Islet precursor cell (in vitro differentiated cells): ENCODE results near the gene NUDT6.
"Not testable (repeated sequence)": the region's sequence is repeated elsewhere in the genome, so short reads cannot be mapped to it uniquely, and the experiment has no call there.

Experiments
- DNase-seq: peaks from one replicate; pipeline ENCODE4 v3.0.0-alpha.2; 2018

NUDT6 gene

DNA sequence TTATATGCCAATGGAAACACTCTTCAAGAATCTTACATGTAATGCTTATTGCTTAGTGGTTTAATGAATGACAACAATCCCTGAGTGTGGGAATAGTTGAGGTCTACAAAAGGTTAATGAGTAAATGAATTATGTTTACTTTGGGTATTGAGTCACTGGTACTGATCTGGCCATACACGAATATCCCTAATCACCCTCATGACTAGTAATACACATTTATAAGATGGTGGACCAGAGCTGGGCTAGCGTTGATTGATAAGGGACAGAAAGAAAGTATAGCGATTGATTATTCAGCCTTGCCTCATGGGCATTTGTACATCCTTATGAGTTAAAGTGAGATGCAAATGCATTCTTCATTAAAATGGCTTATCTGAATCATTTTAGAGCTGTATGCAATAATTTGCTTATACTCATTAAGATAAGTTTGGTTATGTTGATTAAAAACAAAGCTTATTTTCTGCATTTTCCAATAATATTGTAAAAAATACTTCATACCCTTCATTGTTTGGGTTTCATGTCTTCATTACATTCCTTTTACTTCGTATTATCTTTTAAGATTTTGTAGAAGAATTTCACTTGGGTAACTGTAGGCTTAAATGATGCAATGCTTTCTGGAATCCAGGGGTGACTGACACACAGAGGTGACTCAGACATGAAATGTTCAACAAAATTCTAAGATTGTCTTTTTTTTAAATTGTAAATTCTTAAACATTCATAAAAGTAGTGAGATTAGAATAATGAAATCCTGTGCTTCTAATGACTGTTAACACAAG is 48.4 kb downstream of the NUDT6 start:
- DNase-seq, result no peak

DNA sequence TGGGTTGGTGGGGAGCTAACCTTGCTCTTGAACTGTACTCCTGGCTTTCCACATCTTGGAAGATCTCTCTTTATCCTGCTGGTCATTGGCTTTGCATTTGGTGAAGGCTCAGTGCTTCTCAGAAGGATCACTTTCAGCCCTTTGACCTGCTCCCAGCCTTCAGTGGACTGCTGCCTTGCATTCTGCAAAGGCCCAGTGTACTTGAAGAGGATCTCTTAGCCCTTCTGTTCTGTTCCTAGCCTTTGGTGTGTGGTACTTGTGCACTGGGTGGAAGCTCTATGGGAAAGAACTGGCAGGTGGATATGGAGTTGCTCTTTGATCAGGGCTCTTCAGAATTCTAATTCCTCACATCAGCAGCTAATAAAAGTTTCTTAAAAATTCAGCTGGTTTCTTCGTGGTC is 49.3 kb downstream of the NUDT6 start:
- DNase-seq, result no peak

DNA sequence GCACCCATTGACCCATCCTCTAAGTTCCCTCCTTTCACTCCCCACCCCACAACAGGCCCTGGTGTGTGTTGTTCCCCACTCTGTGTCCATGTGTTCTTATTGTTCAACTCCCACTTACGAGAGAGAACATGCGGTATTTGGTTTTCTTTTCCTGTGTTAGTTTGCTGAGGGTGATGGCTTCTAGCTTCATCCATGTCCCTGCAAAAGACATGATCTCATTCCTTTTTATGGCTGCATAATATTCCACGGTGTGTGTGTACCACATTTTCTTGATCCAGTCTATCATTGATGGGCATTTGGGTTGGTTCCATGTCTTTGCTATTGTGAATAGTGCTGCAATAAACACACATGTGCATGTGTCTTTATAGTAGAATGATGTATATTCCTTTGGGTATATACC is 54.2 kb downstream of the NUDT6 start:
- DNase-seq, result not testable (repeated sequence)

DNA sequence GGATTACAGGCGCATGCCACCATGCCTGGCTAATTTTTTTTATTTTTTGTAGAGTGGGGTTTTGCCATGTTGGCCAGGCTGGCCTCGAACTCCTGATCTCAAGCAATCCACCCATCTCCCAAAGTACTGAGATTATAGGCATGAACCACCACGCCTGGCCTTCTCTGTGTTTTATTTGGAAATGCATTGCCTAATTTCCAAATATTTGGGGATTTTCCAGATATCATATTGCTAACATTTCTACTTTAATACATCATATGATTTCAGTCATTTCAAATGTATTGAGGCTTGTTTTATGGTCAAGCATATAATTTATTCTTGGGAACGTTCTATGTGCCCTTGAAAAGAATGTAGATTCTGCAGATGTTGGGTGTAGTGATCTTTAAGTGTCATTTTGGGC is 57.0 kb downstream of the NUDT6 start:
- no peak for DNase-seq

DNA sequence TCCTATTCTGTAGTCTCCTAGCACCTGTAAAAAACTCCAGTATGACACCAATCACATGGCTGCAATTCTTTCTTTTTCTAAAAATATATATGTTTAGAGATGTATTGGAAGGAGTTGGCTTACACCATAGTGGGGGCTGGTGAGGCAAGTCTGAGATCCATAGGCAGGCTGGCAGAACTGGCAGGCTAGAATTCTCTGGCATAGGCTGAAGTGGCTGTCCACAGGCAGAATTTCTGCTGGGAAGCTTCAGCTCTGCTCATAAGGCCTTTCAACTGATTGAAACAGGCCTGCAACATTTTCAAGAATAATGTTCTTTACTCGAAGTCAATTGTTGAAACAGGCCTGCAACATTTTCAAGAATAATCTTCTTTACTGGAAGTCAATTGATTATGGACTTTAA is 58.8 kb downstream of the NUDT6 start:
- DNase-seq, result no peak

DNA sequence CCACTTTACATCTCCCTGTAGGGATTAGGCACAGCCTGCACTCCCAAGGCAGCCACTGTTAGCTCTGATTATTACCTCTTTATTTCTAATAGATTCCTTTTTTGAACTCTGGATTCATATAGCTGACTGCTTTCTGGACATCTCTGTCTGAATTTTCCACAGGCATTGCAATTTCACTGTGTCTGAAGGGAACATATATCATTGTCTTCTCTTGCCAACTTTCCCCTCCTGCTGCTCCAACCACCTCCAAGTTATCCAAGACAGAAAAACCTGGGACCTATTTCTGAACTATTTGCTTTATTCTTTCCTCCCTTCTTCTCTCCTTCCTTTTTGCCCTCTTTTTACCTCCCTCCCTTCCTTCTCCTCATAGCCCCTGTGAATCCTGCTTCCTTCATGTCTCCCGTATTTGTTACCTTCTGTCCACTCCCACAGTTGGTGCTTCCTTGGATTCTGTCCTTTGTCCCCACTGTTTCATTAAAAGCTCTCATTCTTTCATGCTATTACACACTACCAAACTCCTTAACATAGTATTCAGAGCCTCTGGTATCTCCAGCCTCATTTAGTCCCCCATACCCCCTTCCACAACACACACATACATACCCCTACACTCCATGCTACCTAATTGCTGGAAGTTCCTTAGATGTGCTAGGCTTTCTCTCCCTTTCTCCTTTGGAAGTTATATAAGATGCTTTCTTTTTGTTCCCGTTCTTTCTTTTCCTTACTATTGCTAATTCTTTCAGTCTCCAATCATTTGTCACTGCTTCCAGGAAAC is 61.0 kb downstream of the NUDT6 start:
- no peak for DNase-seq

DNA sequence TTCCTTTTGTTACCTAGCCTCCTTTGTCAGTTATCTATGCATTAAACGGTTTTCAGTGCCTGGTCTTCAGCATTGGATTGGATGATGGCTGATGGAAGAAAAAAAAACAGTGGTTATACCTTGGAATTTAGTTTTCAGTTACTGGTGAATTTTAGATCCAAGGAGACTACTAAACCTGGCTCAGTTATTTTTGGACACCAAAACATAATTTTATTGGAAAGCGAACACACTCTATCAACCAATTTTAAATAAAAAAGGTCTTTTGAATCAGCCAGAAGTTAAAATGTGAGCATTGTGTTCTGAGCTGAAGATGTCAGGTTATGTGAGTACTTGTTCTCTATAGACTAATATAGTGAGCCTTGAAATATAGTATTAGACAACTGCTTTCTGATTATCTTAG is 63.7 kb downstream of the NUDT6 start:
- DNase-seq, result no peak

DNA sequence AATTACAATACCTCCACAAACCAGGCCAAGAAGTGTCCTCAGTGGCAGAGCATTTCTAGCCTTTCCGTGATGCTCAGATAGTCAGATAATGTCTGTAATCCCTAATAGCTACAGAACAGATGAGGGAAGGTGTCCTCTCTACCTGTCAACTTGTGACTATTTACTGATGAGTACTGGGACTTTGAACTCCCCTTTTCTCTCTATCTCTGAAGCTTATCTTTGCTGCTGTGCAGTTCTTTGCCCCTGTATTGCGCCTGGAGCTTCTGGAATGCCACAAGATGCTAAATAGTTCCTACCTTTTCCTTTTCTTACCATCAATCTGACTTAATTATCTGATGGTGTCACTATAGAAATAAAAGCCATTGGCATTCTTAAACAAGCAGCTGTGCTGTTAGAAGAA is 65.2 kb downstream of the NUDT6 start:
- DNase-seq, result no peak

DNA sequence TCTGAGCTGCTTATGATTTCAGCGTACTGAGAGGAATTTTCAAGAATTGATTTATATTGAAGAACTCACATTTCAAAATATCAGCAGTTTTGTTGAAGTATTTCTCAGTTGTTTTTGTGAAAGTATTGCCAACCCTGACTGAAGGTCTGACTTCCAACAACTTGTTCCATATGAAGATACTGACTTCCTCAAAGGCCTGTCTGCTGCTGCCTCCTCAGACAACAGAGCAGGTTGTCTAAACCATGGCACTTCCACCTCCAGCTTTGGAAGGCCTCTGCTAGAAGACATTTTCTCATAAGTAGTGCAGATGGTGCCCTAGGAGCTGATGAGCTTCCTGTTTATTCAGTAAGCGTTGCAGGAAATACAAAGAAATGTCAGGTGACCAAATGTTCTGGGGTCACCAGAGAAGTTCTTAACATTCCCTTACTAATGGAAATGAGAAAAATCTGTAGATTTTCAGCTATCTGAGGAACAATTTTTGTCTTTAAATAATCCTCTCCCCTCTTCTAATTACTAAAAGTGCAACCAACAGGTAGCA is 67.0 kb downstream of the NUDT6 start:
- no peak for DNase-seq

DNA sequence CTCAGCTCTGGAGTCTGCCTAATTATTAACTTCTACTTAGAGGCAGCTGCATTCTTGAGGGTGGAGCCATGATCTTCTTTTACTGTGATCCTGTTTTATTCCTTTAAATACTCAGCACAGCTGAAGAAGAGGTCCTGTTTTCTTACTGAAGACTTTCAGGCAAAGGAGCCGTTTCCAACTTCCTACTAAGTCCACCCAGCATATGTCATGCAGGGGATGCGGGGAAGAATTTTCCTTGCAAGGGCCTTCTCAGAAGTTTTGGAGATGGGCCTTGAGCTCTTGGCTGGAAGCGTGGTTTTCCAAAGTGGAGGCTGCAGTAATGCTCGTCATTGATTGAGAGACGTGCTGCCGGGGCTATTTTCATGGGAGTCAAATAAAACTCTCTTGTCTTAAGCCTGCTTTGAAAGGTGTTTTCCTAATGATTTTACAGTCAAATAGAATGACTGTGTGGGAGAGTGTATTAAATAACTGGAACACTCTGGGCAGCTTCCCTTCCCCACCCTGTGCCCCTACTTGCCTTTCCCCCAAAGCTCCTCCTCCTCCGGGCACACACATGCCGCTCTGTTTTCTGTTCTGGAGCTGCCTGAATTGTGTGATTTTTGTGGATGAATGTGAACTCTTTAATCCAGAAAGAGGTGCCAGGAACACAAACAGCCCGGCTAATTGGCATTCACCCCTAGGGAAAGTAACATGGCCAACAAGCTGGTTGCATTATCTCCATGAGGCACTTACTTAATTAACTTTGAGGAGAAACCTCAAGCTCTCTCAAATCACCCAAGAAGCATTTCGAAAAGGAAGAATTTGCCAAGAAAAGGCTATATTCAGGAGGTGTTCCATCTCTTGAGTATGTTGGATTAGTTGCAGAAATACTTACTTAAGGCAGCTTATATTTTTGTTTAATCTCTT is 67.7 kb downstream of the NUDT6 start:
- no peak for DNase-seq

DNA sequence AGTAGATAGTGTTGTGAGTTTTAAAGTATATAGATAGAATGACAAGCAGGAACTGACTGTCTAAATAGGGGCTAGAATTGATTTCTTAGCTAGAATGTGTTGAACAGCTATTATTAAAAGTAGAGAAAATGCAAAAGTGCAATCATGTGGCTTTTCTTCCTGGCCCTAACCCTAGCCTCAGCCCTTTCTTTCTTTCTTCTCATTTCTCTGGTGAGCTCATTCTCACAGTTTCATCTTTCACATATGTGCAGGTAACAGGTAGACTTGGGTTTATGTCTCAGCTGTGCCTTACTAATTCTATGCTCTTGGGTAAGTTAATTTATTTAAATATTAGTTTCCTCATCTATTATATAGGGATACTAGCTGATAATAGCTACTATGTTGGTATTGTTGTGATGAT is 70.8 kb downstream of the NUDT6 start:
- DNase-seq, result no peak

DNA sequence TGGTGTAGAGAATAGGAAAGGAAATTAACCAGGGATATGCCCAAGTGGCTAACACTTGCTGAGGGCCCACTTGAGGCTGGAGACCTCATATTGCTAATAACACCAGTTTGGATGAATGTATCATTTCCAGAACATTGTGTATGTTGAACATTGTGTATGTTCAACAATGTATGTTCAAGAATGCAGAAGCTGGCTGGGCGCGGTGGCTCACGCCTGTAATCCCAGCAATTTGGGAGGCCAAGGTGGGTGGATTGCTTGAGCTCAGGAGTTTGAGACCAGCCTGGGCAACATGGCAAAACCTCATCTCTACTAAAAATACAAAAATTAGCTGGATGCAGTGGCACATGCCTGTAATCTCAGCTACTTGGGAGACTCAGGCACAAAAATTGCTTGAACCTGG is 72.6 kb downstream of the NUDT6 start:
- DNase-seq, result not testable (repeated sequence)

DNA sequence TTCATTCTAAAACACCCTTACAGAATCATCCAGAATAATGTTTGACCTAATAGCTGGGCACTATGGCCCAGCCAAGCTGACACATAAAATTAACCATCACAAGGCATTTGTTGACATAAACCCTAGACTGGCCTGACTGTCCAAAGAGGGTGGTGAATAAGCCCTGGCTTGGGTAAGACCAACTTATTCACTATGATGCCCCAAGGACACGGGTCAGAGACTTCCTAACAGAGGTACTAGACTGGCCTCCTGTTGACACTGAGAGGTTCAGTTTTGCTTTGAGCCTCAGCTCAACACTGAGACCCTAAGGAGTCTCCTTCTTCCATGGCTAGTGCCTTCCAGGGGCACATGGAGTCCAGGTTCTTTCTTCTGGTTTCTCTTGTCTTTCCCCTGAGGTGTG is 74.5 kb downstream of the NUDT6 start:
- no peak for DNase-seq

DNA sequence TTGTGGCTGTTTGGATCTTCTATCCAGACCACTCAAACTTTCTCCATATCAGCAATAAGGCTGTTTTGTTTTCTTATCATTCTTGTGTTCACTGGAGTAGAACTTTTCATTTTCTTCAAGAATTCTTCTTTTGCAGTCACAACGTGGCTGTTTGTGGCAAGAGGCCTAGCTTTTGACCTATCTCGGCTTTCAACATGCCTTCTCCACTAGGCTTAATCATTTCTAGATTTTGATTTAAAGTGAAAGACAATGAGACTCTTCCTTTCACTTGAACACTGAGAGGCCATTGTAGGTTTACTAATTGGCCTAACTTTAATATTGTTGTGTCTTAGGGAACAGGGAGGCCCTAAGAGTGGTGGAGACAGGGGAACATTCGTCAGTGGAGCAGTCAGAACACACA is 76.6 kb downstream of the NUDT6 start:
- DNase-seq, result no peak

DNA sequence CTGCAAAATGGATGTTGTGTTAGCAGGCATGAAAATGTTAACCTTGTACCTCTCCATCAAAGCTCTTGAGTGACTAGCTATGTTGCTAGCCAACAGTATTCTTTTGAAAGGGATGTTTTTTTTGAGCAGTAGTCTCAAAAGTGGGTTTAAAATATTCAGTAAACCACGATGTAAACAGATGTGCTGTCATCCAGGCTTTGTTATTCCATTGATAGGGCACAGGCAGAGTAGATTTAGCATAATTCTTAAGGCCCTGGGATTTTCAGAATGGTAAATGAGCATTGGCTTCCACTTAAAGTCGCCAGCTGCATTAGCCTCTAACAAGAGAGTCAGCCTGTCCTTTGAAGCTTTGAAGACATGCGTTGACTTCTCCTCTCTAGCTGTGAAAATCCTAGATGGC is 77.3 kb downstream of the NUDT6 start:
- no peak for DNase-seq

DNA sequence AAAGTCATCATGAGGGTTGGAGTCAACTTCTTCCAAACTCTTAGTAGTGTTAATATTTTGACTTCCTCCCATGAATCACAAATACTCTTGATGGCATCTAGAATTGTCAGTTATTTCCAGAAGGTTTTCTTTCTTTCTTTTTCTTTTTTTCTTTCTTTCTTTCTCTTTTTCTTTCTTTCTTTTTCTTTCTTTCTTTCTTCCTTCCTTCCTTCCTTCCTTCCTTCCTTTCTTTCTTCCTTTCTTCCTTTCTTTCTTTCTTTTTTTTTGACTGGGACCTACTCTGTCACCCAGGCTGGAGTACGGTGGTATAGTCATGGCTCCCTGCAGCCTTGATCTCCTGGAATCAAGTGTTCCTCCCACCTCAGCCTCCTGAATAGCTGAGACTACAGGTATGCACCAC is 78.0 kb downstream of the NUDT6 start:
- DNase-seq, result not testable (repeated sequence)

DNA sequence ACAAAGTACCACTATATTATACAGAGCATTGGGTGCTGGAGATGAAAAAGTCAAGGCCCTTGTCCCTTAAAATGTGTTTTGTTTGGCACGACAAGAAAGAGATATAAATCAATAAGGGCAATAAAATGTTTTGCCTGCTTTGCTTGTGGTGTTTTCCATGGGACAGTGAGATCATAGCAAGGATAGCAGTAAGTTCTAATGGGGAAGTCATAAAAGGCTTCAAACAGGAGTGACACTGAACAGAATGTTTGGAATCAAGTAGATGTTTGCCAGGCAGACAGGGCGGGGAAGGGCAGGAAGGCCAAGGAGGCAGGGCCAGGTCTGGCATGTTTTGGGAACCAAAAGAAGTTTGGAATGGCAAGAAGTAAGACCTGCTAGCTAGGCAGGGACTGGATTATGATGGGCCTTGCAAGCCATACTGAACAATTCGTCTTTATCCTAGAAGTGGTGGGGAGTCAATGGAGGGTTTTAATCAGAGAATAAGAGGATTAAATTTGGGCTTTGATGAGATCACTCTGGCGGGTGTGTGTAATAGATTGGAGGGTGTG is 79.3 kb downstream of the NUDT6 start:
- DNase-seq, result peak; percentile 86
